Lung (tissue), 12 donors: Measurements from ENCODE around the gene GDF11. TPM values are rescaled to one million over a fixed set of nuclear protein-coding genes. Genes with fewer than 3 reads are reported as not detected.

ENCODE experiments used
- ATAC-seq: fragments of 200-7000 bp; cut with Tn5 transposase; one replicate; pipeline ENCODE4 v1.9.1; 2020; ENCODE audit warnings: moderate number of reproducible peaks; ENCODE audit not compliant: insufficient read depth, low FRiP score
- DNase-seq, 3 donors: peaks; one replicate each; pipeline ENCODE4 v3.0.0-alpha.2; 2013 to 2017
- H3K27ac ChIP-seq, 2 donors: one replicate each; pipeline ENCODE4 v1.5.1; 2013; ENCODE audit warnings: mild to moderate bottlenecking in 2 of 2, moderate library complexity in 2 of 2, control low read depth in 1 of 2, inconsistent platforms in 1 of 2, low read depth in 1 of 2, low read length in 1 of 2
- H3K27me3 ChIP-seq, 3 donors: one replicate each; pipeline ENCODE4 v1.5.1; 2013; ENCODE audit warnings: low read length in 2 of 3; ENCODE audit not compliant: control insufficient read depth in 3 of 3, insufficient read depth in 3 of 3
- H3K36me3 ChIP-seq, 4 donors: one replicate each; pipeline ENCODE4 v1.5.1; 2013; ENCODE audit warnings: low read length in 4 of 4, mild to moderate bottlenecking in 1 of 4, moderate library complexity in 1 of 4; ENCODE audit not compliant: control insufficient read depth in 4 of 4, insufficient read depth in 4 of 4
- H3K4me1 ChIP-seq, 5 donors: one replicate each; pipeline ENCODE4 v1.5.1; 2013; ENCODE audit warnings: low read length in 5 of 5, mild to moderate bottlenecking in 2 of 5, moderate library complexity in 1 of 5; ENCODE audit not compliant: control insufficient read depth in 5 of 5, insufficient read depth in 5 of 5
- H3K4me3 ChIP-seq: one replicate; pipeline ENCODE4 v1.5.1; 2013; ENCODE audit warnings: mild to moderate bottlenecking, control low read depth, moderate library complexity
- H3K9ac ChIP-seq, 2 donors: one replicate each; pipeline ENCODE4 v1.5.1; 2013; ENCODE audit warnings: low read length in 2 of 2, control low read depth in 1 of 2; ENCODE audit not compliant: insufficient read depth in 1 of 2
- H3K9me3 ChIP-seq, 4 donors: one replicate each; pipeline ENCODE4 v1.5.1; 2013; ENCODE audit warnings: low read length in 3 of 4, mild to moderate bottlenecking in 1 of 4, moderate library complexity in 1 of 4; ENCODE audit not compliant: control insufficient read depth in 4 of 4, insufficient read depth in 3 of 4
- CTCF ChIP-seq: IDR thresholded peaks from 2 replicates; pipeline ENCODE4 v1.5.1; 2012; ENCODE audit warnings: mild to moderate bottlenecking; ENCODE audit errors: control extremely low read depth, extremely low read depth
- WGBS, 2 donors: extraction: QIAGEN DNeasy Blood & Tissue Kit; methylation state at CpG; one replicate each; pipeline ENCODE4 v1.1.7; 2013; 5-methylcytosine and 5-hydroxymethylcytosine counted together
- polyA plus RNA-seq, 2 donors: library from polyadenylated mRNA; stranded (reverse); fragments of 200-250 nt; gene quantifications; one replicate each; pipeline ENCODE4 v1.2.1, GENCODE V29; 2013
- total RNA-seq, 2 donors: library from RNA; depleted of rRNA in 1 of 2; stranded (reverse); fragments of >200 nt in 1 of 2; gene quantifications; one replicate each; pipeline ENCODE4 v1.2.1, GENCODE V29; 2014 to 2021
- donor health status: control.
- donor health status: control.
- donor health status: Bipolar disorder and iron deficiency.
- donor health status: healthy.
- donor health status: DM: yes; HTN: yes; CAD: no.

Gene GDF11
- total and polyA plus RNA-seq, 4 donors: 0.93 to 8.3 (median 3.2) TPM

- no peak overlapping the region for H3K27ac ChIP-seq
- ATAC-seq (no peak), DNase-seq (no peak)
- 78 to 90% methylated on average over 5 of the region's 5 CpGs for WGBS, 2 donors
- H3K4me1 ChIP-seq: peaks cover 0 to 12% (median 0%) of the 10 kb centered on the region in 5 donors
- no peak for TF ChIP-seq CTCF
- no peak overlapping the region for H3K9ac ChIP-seq
- no peak overlapping the region for H3K4me3 ChIP-seq
- no peaks in the 10 kb centered on the region for H3K27me3 ChIP-seq
- H3K9me3 ChIP-seq: no peaks in the 10 kb centered on the region
- peaks cover 0 to 1% (median 0%) of the 10 kb centered on the region in 4 donors for H3K36me3 ChIP-seq
Observed at GRCh38 chr12:55699471-55700055, 43.4 kb upstream of the GDF11 start.

- Histone ChIP-seq H3K27me3 (no peaks in the 10 kb centered on the region), H3K4me3 (no peak overlapping the region), H3K27ac (peak overlapping the region in 1 of 2 donors; percentile 46), H3K4me1 (peaks cover 0 to 16% (median 0%) of the 10 kb centered on the region in 5 donors), H3K9ac (no peak overlapping the region), H3K36me3 (no peaks in the 10 kb centered on the region), H3K9me3 (no peaks in the 10 kb centered on the region)
- DNase-seq (no peak), ATAC-seq (no peak)
- no peak for TF ChIP-seq CTCF
- 84 to 86% methylated on average over 17 to 21 of the region's 21 CpGs for WGBS, 2 donors
Observed at GRCh38 chr12:55700255-55701018, 42.5 kb upstream of the GDF11 start.

DNA sequence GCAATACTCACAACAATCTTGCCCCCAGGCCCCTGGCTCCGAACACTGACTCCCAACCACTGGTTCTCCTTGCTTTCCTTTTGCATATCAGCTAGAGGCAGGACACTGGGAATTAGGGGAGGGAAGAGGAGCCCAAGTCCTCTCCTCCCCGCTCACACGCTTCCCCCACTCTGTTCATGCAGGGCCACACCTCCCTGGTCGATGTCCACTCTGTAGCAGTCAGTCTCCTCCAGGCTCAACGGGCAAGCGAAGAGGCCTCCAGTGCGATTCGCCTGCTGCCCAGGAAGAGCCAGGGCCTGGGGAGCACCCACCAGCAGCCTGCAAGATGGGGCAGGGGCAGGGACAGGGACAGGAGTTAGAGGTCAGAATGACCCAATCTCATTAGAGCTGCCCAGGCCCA lies 40.1 kb upstream of the GDF11 start:
- Histone ChIP-seq H3K4me3 (no peak overlapping the region), H3K27me3 (peaks cover 0 to 6% (median 5%) of the 10 kb centered on the region in 3 donors), H3K36me3 (no peaks in the 10 kb centered on the region), H3K27ac (peak overlapping the region in 1 of 2 donors; percentile 98), H3K9ac (no peak overlapping the region), H3K4me1 (peaks cover 0 to 33% (median 0%) of the 10 kb centered on the region in 5 donors), H3K9me3 (no peaks in the 10 kb centered on the region)
- TF ChIP-seq CTCF: no peak
- DNase-seq (no peak), ATAC-seq (no peak)
- 86 to 94% methylated on average over 8 of the region's 8 CpGs for WGBS, 2 donors
